OCI-LY3 (cell line): ENCODE measurements around the gene LHX5.

Experiments
- EZH2phosphoT487 ChIP-seq: fragments of 200-600 bp; shearing (Covaris generic); IDR thresholded peaks from 2 replicates; pipeline ENCODE4 v1.6.1; 2018; ENCODE audit warnings: antibody characterized with exemption, mixed run types, low read depth
- TF ChIP-seq, protein P1 (sequence below): fragments of 200-600, 300-600 bp; sonication (generic); IDR thresholded peaks from 2 replicates; pipeline ENCODE4 v1.5.1; 2014; ENCODE audit warnings: antibody characterized with exemption, low read length, low read depth

DNA sequence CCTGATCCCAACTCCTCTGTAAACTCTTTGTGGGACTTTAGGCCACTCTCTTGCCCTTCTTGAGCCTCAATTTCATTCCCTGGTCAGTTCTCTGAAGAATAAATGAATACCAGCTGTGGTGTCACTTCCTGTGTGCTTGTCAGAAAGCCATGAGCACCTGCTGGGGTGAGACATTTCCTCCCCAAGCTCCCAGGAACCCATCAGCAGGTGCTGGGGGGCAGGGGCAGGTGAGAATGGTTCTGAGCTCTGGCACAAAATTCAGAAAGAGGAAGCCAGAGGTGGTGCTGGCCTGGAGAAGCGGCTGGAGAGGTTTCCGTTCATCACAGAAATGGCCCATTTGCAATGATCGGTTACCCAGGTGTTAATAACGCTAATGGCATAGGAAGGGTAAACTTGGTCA lies 14.9 kb downstream of the LHX5 start:
- TF ChIP-seq, protein P1, sequence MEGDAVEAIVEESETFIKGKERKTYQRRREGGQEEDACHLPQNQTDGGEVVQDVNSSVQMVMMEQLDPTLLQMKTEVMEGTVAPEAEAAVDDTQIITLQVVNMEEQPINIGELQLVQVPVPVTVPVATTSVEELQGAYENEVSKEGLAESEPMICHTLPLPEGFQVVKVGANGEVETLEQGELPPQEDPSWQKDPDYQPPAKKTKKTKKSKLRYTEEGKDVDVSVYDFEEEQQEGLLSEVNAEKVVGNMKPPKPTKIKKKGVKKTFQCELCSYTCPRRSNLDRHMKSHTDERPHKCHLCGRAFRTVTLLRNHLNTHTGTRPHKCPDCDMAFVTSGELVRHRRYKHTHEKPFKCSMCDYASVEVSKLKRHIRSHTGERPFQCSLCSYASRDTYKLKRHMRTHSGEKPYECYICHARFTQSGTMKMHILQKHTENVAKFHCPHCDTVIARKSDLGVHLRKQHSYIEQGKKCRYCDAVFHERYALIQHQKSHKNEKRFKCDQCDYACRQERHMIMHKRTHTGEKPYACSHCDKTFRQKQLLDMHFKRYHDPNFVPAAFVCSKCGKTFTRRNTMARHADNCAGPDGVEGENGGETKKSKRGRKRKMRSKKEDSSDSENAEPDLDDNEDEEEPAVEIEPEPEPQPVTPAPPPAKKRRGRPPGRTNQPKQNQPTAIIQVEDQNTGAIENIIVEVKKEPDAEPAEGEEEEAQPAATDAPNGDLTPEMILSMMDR = no peak
- no peak for TF ChIP-seq EZH2phosphoT487
